ENCODE data around the gene PLAAT3.

PLAAT3 gene

GRCh38 chr11:63569570-63569969 is 44.7 kb downstream of the PLAAT3 start:
- DNase-seq (ENCODE audit: extremely low spot score): no peak
- ChIA-PET POLR2A (no interaction called here), CTCF (no interaction called here)
- TF ChIP-seq, protein P1, sequence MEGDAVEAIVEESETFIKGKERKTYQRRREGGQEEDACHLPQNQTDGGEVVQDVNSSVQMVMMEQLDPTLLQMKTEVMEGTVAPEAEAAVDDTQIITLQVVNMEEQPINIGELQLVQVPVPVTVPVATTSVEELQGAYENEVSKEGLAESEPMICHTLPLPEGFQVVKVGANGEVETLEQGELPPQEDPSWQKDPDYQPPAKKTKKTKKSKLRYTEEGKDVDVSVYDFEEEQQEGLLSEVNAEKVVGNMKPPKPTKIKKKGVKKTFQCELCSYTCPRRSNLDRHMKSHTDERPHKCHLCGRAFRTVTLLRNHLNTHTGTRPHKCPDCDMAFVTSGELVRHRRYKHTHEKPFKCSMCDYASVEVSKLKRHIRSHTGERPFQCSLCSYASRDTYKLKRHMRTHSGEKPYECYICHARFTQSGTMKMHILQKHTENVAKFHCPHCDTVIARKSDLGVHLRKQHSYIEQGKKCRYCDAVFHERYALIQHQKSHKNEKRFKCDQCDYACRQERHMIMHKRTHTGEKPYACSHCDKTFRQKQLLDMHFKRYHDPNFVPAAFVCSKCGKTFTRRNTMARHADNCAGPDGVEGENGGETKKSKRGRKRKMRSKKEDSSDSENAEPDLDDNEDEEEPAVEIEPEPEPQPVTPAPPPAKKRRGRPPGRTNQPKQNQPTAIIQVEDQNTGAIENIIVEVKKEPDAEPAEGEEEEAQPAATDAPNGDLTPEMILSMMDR (IDR thresholded peaks at IDR 0.05; ENCODE audit: control extremely low read depth, extremely low read depth, low read depth, missing control alignments): no peak

- TF ChIP-seq, protein P1 (IDR thresholded peaks at IDR 0.05; ENCODE audit: control extremely low read depth, extremely low read depth, low read depth, missing control alignments): no peak
- POLR2A ChIA-PET: no interaction called here
- peak; percentile 64 for DNase-seq (ENCODE audit: extremely low spot score)
- CTCF ChIA-PET: interaction anchor here (1.2 to 2.0 kb wide), 5 partner anchors 13 to 88 kb away, joined by 3 to 7 read pairs (median 3); no protein-coding TSS in a partner anchor
These were observed 47.0 kb downstream of the PLAAT3 start for GRCh38 chr11:63567044-63567840.

DNA sequence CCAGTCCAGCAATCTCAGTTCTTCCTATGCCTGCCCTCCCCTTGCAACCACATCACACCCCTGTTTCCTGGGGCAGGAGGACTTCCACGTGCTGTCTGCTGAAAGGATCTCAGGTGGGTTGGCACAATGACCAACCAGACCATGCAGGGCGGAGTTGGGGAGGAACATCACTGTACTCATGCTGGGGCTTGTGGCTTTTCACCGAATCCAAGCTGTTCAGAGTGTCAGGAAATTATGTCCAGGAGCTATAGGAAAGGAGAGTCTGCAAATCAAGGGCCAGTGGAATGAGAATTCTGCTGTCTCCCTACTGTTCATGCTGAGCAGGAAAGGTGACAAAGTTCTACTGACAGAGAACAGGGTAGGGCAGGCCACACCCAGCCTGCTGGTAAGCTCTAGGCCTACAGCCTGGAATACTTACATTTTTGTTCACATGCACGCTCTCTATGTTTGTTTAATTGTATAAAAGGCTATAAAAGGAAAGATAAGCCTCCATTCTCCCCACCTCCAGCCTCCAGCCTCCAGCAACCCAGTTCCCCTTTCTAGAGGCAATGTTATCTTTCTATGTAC is 49.4 kb downstream of the PLAAT3 start:
- POLR2A ChIA-PET: no interaction called here
- no peak for DNase-seq (ENCODE audit: extremely low spot score)

GRCh38 chr11:63564056-63564774 is 50.0 kb downstream of the PLAAT3 start:
- DNase-seq (ENCODE audit: extremely low spot score): peak; percentile 81
- POLR2A ChIA-PET: no interaction called here
- CTCF ChIA-PET: interaction anchor here (0.9 to 1.9 kb wide), 6 partner anchors 10 to 1022 kb away, joined by 3 to 9 read pairs (median 4); partner anchors contain the start of gene PLAAT4

More for the DNA sequence above, 49.4 kb downstream of the PLAAT3 start:
- TF ChIP-seq, protein P1 (IDR thresholded peaks at IDR 0.05; ENCODE audit: control extremely low read depth, extremely low read depth, low read depth, missing control alignments): no peak
- CTCF ChIA-PET: interaction anchor here (1.3 to 1.6 kb wide), 2 partner anchors 9 to 86 kb away, joined by 4 to 5 read pairs; no protein-coding TSS in a partner anchor

GRCh38 chr11:63563201-63564055 is 50.8 kb downstream of the PLAAT3 start, which contains the start of gene PLAAT2:
TSS of gene PLAAT2 (minus strand) at chr11:63563379. CDS start at chr11:63563324, 55 bp downstream.
- TF ChIP-seq, protein P1 (IDR thresholded peaks at IDR 0.05; ENCODE audit: control extremely low read depth, extremely low read depth, low read depth, missing control alignments): no peak
- DNase-seq (ENCODE audit: extremely low spot score): no peak
- CTCF ChIA-PET: interaction anchor here (0.9 to 2.2 kb wide), 9 partner anchors 9 to 1021 kb away, joined by 3 to 9 read pairs (median 4); partner anchors contain the start of gene PLAAT4
- POLR2A ChIA-PET: no interaction called here

More at GRCh38 chr11:63564056-63564774, 50.0 kb downstream of the PLAAT3 start:
- TF ChIP-seq, protein P1 (IDR thresholded peaks at IDR 0.05; ENCODE audit: control extremely low read depth, extremely low read depth, low read depth, missing control alignments): no peak

Data from GM10248 (cell line).